ENCODE data around the gene RFFL. TPM values are rescaled to one million over a fixed set of nuclear protein-coding genes. Genes with fewer than 3 reads are reported as not detected.

RFFL gene
- total RNA-seq, 1 experiment from 2014 or later: 30.3 TPM

- peaks cover 26% of the 10 kb centered on the region for H3K4me1 Mint-ChIP-seq
- H3K27me3 Mint-ChIP-seq (ENCODE audit: low read depth): no peaks in the 10 kb centered on the region
- no peaks in the 10 kb centered on the region for H3K9me3 Mint-ChIP-seq
- peak overlapping the region; percentile 80 for H3K27ac Mint-ChIP-seq
- peaks cover 28% of the 10 kb centered on the region for H3K36me3 Mint-ChIP-seq
- CTCF ChIA-PET: interaction anchor here (0.9 to 1.9 kb wide), 4 partner anchors 102 to 438 kb away, joined by 3 to 8 read pairs (median 4); partner anchors contain the start of gene RAD51D
- ATAC-seq: peak; percentile 77
- H3K4me3 Mint-ChIP-seq: peak overlapping the region; percentile 92
- POLR2A ChIA-PET: interaction anchor here (0.6 to 1.2 kb wide), 3 partner anchors 19 to 454 kb away, joined by 3 to 4 read pairs (median 3); partner anchors contain the start of genes CCT6B and ZNF830
- TF ChIP-seq SP1 (CRISPR knock-in tag; conservative IDR thresholded peaks at IDR 0.05): peak; percentile 3; the same call in 1 of the 2 replicates
- peak; percentile 90 for TF ChIP-seq ZNF423 (CRISPR knock-in tag; IDR thresholded peaks at IDR 0.05)
- no peak for TF ChIP-seq ZBTB43 (CRISPR knock-in tag; IDR thresholded peaks at IDR 0.05)
- TF ChIP-seq SMAD3 (CRISPR knock-in tag; IDR thresholded peaks at IDR 0.05; ENCODE audit: borderline replicate concordance): no peak
- TF ChIP-seq TCF7 (CRISPR knock-in tag; IDR thresholded peaks at IDR 0.05; ENCODE audit: low read depth): no peak
- TF ChIP-seq FOXP1 (CRISPR knock-in tag; IDR thresholded peaks at IDR 0.05; ENCODE audit: borderline replicate concordance): 0 out of 2 replicates have a peak, but pooled peaks have one; percentile 12
- no peak for TF ChIP-seq PREB (CRISPR knock-in tag; IDR thresholded peaks at IDR 0.05; ENCODE audit: borderline replicate concordance)
- TF ChIP-seq MXD4 (CRISPR knock-in tag; IDR thresholded peaks at IDR 0.05; ENCODE audit: borderline replicate concordance): no peak
- no peak for TF ChIP-seq AR (CRISPR knock-in tag; IDR thresholded peaks at IDR 0.05)
- TF ChIP-seq IRF1 (CRISPR knock-in tag; IDR thresholded peaks at IDR 0.05): peak; percentile 62; the same call in 1 of the 2 replicates
- TF ChIP-seq ZNF317 (CRISPR knock-in tag; IDR thresholded peaks at IDR 0.05; ENCODE audit: borderline replicate concordance, low read depth): no peak
- TF ChIP-seq ZMAT4 (CRISPR knock-in tag; IDR thresholded peaks at IDR 0.05): no peak
- no peak for TF ChIP-seq FOXJ3 (CRISPR knock-in tag; IDR thresholded peaks at IDR 0.05; ENCODE audit: borderline replicate concordance)
- no peak for TF ChIP-seq NR3C1 (CRISPR knock-in tag; conservative IDR thresholded peaks at IDR 0.05; ENCODE audit: low read depth)
- 0 out of 2 replicates have a peak, but pooled peaks have one; percentile 17 for TF ChIP-seq MYBL2 (CRISPR knock-in tag; IDR thresholded peaks at IDR 0.05)
- TF ChIP-seq PRDM15 (CRISPR knock-in tag; IDR thresholded peaks at IDR 0.05): peak; percentile 78
- no peak for TF ChIP-seq NR1H2 (CRISPR knock-in tag; IDR thresholded peaks at IDR 0.05)
- TF ChIP-seq CREM (CRISPR knock-in tag; IDR thresholded peaks at IDR 0.05): 0 out of 2 replicates have a peak, but pooled peaks have one; percentile 61
- peak; percentile 32; the same call in 1 of the 2 replicates for TF ChIP-seq HMGXB4 (CRISPR knock-in tag; IDR thresholded peaks at IDR 0.05)
- DNase-seq (ENCODE audit: low spot score): peak; percentile 59
These were observed 82.6 kb downstream of the RFFL start for GRCh38 chr17:34980681-34981537.

All from WTC11 (cell line).